SK-N-SH (cell line): ENCODE data around the gene FGD6. TPM values are rescaled to one million over a fixed set of nuclear protein-coding genes. Genes with fewer than 3 reads are reported as not detected.

Source experiments
- CTCF ChIA-PET: fragments of 300-600, 350-600 bp; formaldehyde crosslinking; extraction: SDS; loops from one replicate; lab custom pipeline; 2021; lab: Yijun Ruan, JAX
- POLR2A ChIA-PET: fragments of 350-600 bp; sonication (Branson Sonifier 250); formaldehyde crosslinking; extraction: SDS; loops from one replicate; lab custom pipeline; 2020; ENCODE audit warnings: antibody characterized with exemption, inconsistent platforms; lab: Yijun Ruan, JAX
- DNase-seq: peaks from one replicate; pipeline ENCODE4 v3.0.0; 2012
- H2AFZ ChIP-seq: fragments of 200-600 bp; sonication (generic); 2 replicates; pipeline ENCODE4 v1.8.1; 2016; ENCODE audit warnings: antibody characterized with exemption, mild to moderate bottlenecking, low read depth
- H3F3A ChIP-seq: fragments of 200-600 bp; sonication (generic); replicated peaks from 2 replicates; pipeline ENCODE3; 2016; ENCODE audit warnings: antibody characterized with exemption, mild to moderate bottlenecking; ENCODE audit not compliant: insufficient read depth
- H3K27ac ChIP-seq, 2 experiments: fragments of 200-500 bp in 1 of 2; fragments of 200-600 bp in 1 of 2; sonication (Bioruptor generic) in 1 of 2; sonication (generic), shearing (Covaris generic) in 1 of 2; 2 replicates each; pipeline versions ENCODE4 v1.5.1 to v1.6.1; 2014 to 2016; ENCODE audit warnings: low read depth in 2 of 2, inconsistent platforms in 1 of 2, low read length in 1 of 2, mild to moderate bottlenecking in 1 of 2, mixed read lengths in 1 of 2
- H3K27me3 ChIP-seq: fragments of 200-600 bp; sonication (generic), shearing (Covaris generic); 2 replicates; pipeline ENCODE4 v1.6.1; 2016; ENCODE audit warnings: mixed run types; ENCODE audit not compliant: insufficient read depth
- H3K36me3 ChIP-seq, 2 experiments: fragments of 200-500 bp in 1 of 2; fragments of 200-600 bp in 1 of 2; sonication (Bioruptor generic) in 1 of 2; sonication (generic) in 1 of 2; replicated peaks in 1 of 2; 2 replicates each; pipeline versions ENCODE3 to v1.5.1; 2014 to 2016; ENCODE audit warnings: low read length in 1 of 2, mild to moderate bottlenecking in 1 of 2; ENCODE audit not compliant: insufficient read depth in 2 of 2, control insufficient read depth in 1 of 2
- H3K4me1 ChIP-seq, 2 experiments: fragments of 200-500 bp in 1 of 2; fragments of 200-600 bp in 1 of 2; sonication (Bioruptor generic) in 1 of 2; sonication (generic), shearing (Covaris generic) in 1 of 2; 2 replicates each; pipeline versions ENCODE4 v1.5.1 to v1.6.1; 2014 to 2016; ENCODE audit warnings: low read depth in 1 of 2, low read length in 1 of 2, mixed run types in 1 of 2; ENCODE audit not compliant: insufficient read depth in 2 of 2, control insufficient read depth in 1 of 2
- H3K4me2 ChIP-seq: fragments of 200-600 bp; sonication (generic), shearing (Covaris generic); 2 replicates; pipeline ENCODE4 v1.6.1; 2017; ENCODE audit warnings: mixed run types
- H3K4me3 ChIP-seq, 2 experiments: fragments of 200-500 bp in 1 of 2; fragments of 200-600 bp in 1 of 2; sonication (Bioruptor generic) in 1 of 2; sonication (generic), shearing (Covaris generic) in 1 of 2; 2 replicates each; pipeline versions ENCODE4 v1.5.1 to v1.8.1; 2014 to 2016; ENCODE audit warnings: low read depth in 2 of 2, inconsistent platforms in 1 of 2, low read length in 1 of 2, mild to moderate bottlenecking in 1 of 2, mixed read lengths in 1 of 2, moderate library complexity in 1 of 2
- H3K79me2 ChIP-seq: fragments of 200-600 bp; sonication (generic); 2 replicates; pipeline ENCODE4 v1.8.1; 2017; ENCODE audit warnings: mild to moderate bottlenecking; ENCODE audit not compliant: insufficient read depth
- H3K9ac ChIP-seq: fragments of 200-600 bp; sonication (generic); 2 replicates; pipeline ENCODE4 v1.6.1; 2017; ENCODE audit warnings: mixed run types
- H3K9me2 ChIP-seq: fragments of 200-600 bp; sonication (generic); 2 replicates; pipeline ENCODE4 v1.6.1; 2017; ENCODE audit warnings: mixed run types
- H3K9me3 ChIP-seq: fragments of 200-600 bp; sonication (generic); 2 replicates; pipeline ENCODE4 v1.6.1; 2017; ENCODE audit warnings: mixed run types, mild to moderate bottlenecking, moderate library complexity
- H4K20me1 ChIP-seq: fragments of 200-600 bp; sonication (generic); 2 replicates; pipeline ENCODE4 v1.6.1; 2017; ENCODE audit warnings: mild to moderate bottlenecking, mixed run types; ENCODE audit not compliant: insufficient read depth
- CHD2 ChIP-seq: fragments of 150-350 bp; IDR thresholded peaks from 2 replicates; pipeline ENCODE4 v1.6.1; 2018; ENCODE audit warnings: low read length; ENCODE audit not compliant: partially characterized antibody
- CTCF ChIP-seq: fragments of 200-600 bp; sonication (generic); IDR thresholded peaks from 2 replicates; pipeline ENCODE4 v1.6.1; 2017; ENCODE audit warnings: antibody characterized with exemption, mild to moderate bottlenecking, moderate library complexity
- ELF1 ChIP-seq: IDR thresholded peaks from 2 replicates; pipeline ENCODE4 v1.4.0; 2012
- EP300 ChIP-seq, 2 experiments: IDR thresholded peaks; 2 replicates each; pipeline versions ENCODE4 v1.4.0 to v1.6.1; 2012; ENCODE audit warnings: borderline replicate concordance in 1 of 2, low read depth in 1 of 2, low read length in 1 of 2
- FOXM1 ChIP-seq: IDR thresholded peaks from 2 replicates; pipeline ENCODE4 v1.4.0; 2012; ENCODE audit warnings: low read depth, mild to moderate bottlenecking
- GABPA ChIP-seq: IDR thresholded peaks from 2 replicates; pipeline ENCODE4 v1.4.0; 2012; ENCODE audit warnings: low read depth, mild to moderate bottlenecking
- IRF3 ChIP-seq: fragments of 150-350 bp; IDR thresholded peaks from 2 replicates; pipeline ENCODE4 v1.6.1; 2016; ENCODE audit warnings: mild to moderate bottlenecking, low read depth, low read length
- JUND ChIP-seq: IDR thresholded peaks from 2 replicates; pipeline ENCODE4 v1.4.0; 2012
- MEF2A ChIP-seq: IDR thresholded peaks from 2 replicates; pipeline ENCODE4 v1.4.0; 2012; ENCODE audit warnings: low read depth, borderline replicate concordance
- MXI1 ChIP-seq: IDR thresholded peaks from 2 replicates; pipeline ENCODE4 v1.6.1; 2012; ENCODE audit warnings: mild to moderate bottlenecking, low read depth, low read length, improper control_type of control experiment
- NRF1 ChIP-seq: IDR thresholded peaks from 2 replicates; pipeline ENCODE4 v1.6.1; 2012; ENCODE audit warnings: low read depth, mild to moderate bottlenecking, low read length
- PBX3 ChIP-seq: IDR thresholded peaks from 2 replicates; pipeline ENCODE4; 2012
- RFX5 ChIP-seq: IDR thresholded peaks from 2 replicates; pipeline ENCODE4 v1.6.1; 2012; ENCODE audit warnings: mild to moderate bottlenecking, improper control_type of control experiment, low read length
- SIN3A ChIP-seq: IDR thresholded peaks from 2 replicates; pipeline ENCODE4 v1.6.1; 2012; ENCODE audit warnings: low read depth, mild to moderate bottlenecking, low read length, moderate library complexity, borderline replicate concordance
- SMC3 ChIP-seq: IDR thresholded peaks from 2 replicates; pipeline ENCODE4 v1.6.1; 2012; ENCODE audit warnings: low read depth, low read length, improper control_type of control experiment
- TAF1 ChIP-seq: IDR thresholded peaks from 2 replicates; pipeline ENCODE4 v1.6.1; 2012; ENCODE audit warnings: low read depth, mild to moderate bottlenecking, low read length, moderate library complexity, borderline replicate concordance
- TEAD4 ChIP-seq: IDR thresholded peaks from 2 replicates; pipeline ENCODE4 v1.4.0; 2012; ENCODE audit warnings: mild to moderate bottlenecking, borderline replicate concordance; ENCODE audit not compliant: insufficient read depth
- USF1 ChIP-seq: IDR thresholded peaks from 2 replicates; pipeline ENCODE4 v1.4.0; 2012; ENCODE audit warnings: low read depth, borderline replicate concordance
- USF2 ChIP-seq: fragments of 150-350 bp; IDR thresholded peaks from 2 replicates; pipeline ENCODE4 v1.6.1; 2017; ENCODE audit warnings: antibody characterized with exemption, low read length, low read depth, borderline replicate concordance
- YY1 ChIP-seq: IDR thresholded peaks from 2 replicates; pipeline ENCODE4 v1.4.0; 2012; ENCODE audit warnings: low read depth, mild to moderate bottlenecking
- WGBS: methylation state at CpG from one replicate; pipeline ENCODE4 v1.1.6; 2017; ENCODE audit warnings: low lambda C conversion rate; 5-methylcytosine and 5-hydroxymethylcytosine counted together
- polyA plus RNA-seq, 3 experiments: library from polyadenylated mRNA; depleted of rRNA; stranded (reverse); fragments of >200 nt; gene quantifications; 2 replicates each; pipeline ENCODE4 v1.2.3, GENCODE V29; 2012

Gene FGD6
- polyA plus RNA-seq, 1 of the 3 experiments (the other 2 are of a cell fraction), result 2.8 TPM

GRCh38 chr12:95118788-95119179 is 98.5 kb downstream of the FGD6 start:
- Histone ChIP-seq H3K36me3 (no peaks in the 10 kb centered on the region), H3K27ac (peak overlapping the region; percentile 39 to 89; a peak in 3 of 4 replicates), H3K9me3 (no peaks in the 10 kb centered on the region), H3K79me2 (peaks cover 6% of the 10 kb centered on the region), H2AFZ (0 out of 2 replicates have a peak overlapping the region, but pooled peaks have one; percentile 7), H3K4me2 (peak overlapping the region; percentile 54), H4K20me1 (no peaks in the 10 kb centered on the region), H3K9me2 (no peaks in the 10 kb centered on the region), H3K4me1 (peaks cover 0 to 28% of the 10 kb centered on the region in 2 experiments; a peak in 3 of 4 replicates), H3K9ac (peak overlapping the region; percentile 27; the same call in 1 of the 2 replicates), H3K27me3 (no peaks in the 10 kb centered on the region), H3K4me3 (peak overlapping the region in 1 of 2 experiments; percentile 3; a peak in 1 of 4 replicates), H3F3A (peaks cover 27% of the 10 kb centered on the region)
- DNase-seq, result no peak
- ChIA-PET CTCF (interaction anchor here (0.8 to 1.8 kb wide), 4 partner anchors 34 to 218 kb away, joined by 3 to 6 read pairs (median 3); no protein-coding TSS in a partner anchor), POLR2A (no interaction called here)
- TF ChIP-seq RFX5, result no peak
- WGBS, result 35% methylated on average over 3 of the region's 3 CpGs

GRCh38 chr12:95118138-95118787 is 99.0 kb downstream of the FGD6 start:
- no peaks in the 10 kb centered on the region for H3K27me3 ChIP-seq
- H3K4me3 ChIP-seq, result peak overlapping the region in 1 of 2 experiments; percentile 3; a peak in 1 of 4 replicates
- ChIA-PET CTCF (interaction anchor here (1.2 to 3.8 kb wide), 8 partner anchors 11 to 416 kb away, joined by 3 to 37 read pairs (median 14); partner anchors contain the start of genes FGD6 and VEZT), POLR2A (no interaction called here)
- H3K36me3 ChIP-seq, result peaks cover 0 to 3% of the 10 kb centered on the region in 2 experiments
- H3K79me2 ChIP-seq, result peaks cover 6% of the 10 kb centered on the region
- H3K9ac ChIP-seq, result peak overlapping the region; percentile 32; the same call in 1 of the 2 replicates
- no peaks in the 10 kb centered on the region for H3K9me3 ChIP-seq
- peak overlapping the region; percentile 39 to 89; a peak in 3 of 4 replicates for H3K27ac ChIP-seq
- H3K4me2 ChIP-seq, result peak overlapping the region; percentile 54
- WGBS, result 31% methylated on average over 4 of the region's 4 CpGs
- H3K9me2 ChIP-seq, result no peaks in the 10 kb centered on the region
- peaks cover 0 to 28% of the 10 kb centered on the region in 2 experiments; a peak in 3 of 4 replicates for H3K4me1 ChIP-seq
- H4K20me1 ChIP-seq, result no peaks in the 10 kb centered on the region
- DNase-seq, result no peak
- peaks cover 27% of the 10 kb centered on the region for H3F3A ChIP-seq
- 0 out of 2 replicates have a peak overlapping the region, but pooled peaks have one; percentile 7 for H2AFZ ChIP-seq
- TF ChIP-seq USF1 (no peak), NRF1 (no peak), YY1 (no peak), IRF3 (no peak), FOXM1 (no peak), EP300 (IDR thresholded peaks at IDR 0.05; ENCODE audit: borderline replicate concordance in 1 of 2, low read depth in 1 of 2, low read length in 1 of 2) (peak in 1 of 2 experiments; percentile 83; a peak in 2 of 4 replicates), MEF2A (peak; percentile 70; the same call in 1 of the 2 replicates), TAF1 (no peak), SIN3A (no peak), MXI1 (no peak), ELF1 (no peak), USF2 (no peak), PBX3 (peak; percentile 41), JUND (peak; percentile 76), TEAD4 (peak; percentile 85), SMC3 (no peak), CTCF (no peak), GABPA (0 out of 2 replicates have a peak, but pooled peaks have one; percentile 21), CHD2 (no peak)
